Prostate gland (tissue), 2 donors: Measurements from ENCODE around the gene MANSC1.

Source experiments
- CTCF ChIP-seq, 4 experiments: fragments of 200-600 bp in 2 of 4; fragments of 450-650 bp in 2 of 4; sonication (generic) in 2 of 4; IDR thresholded peaks; 1 replicate in 3 of 4; 2 replicates in 1 of 4; pipeline ENCODE4 v1.5.1; 2016 to 2019; ENCODE audit warnings: antibody characterized with exemption in 4 of 4, mild to moderate bottlenecking in 2 of 4, moderate library complexity in 2 of 4
- POLR2A ChIP-seq: fragments of 450-650 bp; IDR thresholded peaks from one replicate; pipeline ENCODE4 v1.6.1; 2016; ENCODE audit warnings: antibody characterized with exemption, mild to moderate bottlenecking
- POLR2AphosphoS5 ChIP-seq: sonication (generic); formaldehyde crosslinking; IDR thresholded peaks from one replicate; pipeline ENCODE4 v1.6.1; 2017; ENCODE audit warnings: antibody characterized with exemption

GRCh38 chr12:12286441-12286840 is 63.6 kb downstream of the MANSC1 start:
- no peak for TF ChIP-seq CTCF (IDR thresholded peaks at IDR 0.05)
- TF ChIP-seq POLR2A, result no peak
- no peak for TF ChIP-seq POLR2AphosphoS5
